SIG-M5 treated with dmso at 0.1 percent for 504 hours (cell line): Measurements from ENCODE around the gene GNAQ.

Experiments used
- DNase-seq: peaks from one replicate; lab custom pipeline; 2025; ENCODE audit not compliant: unreplicated experiment; lab: John Stamatoyannopoulos, UW

The GNAQ gene

DNA sequence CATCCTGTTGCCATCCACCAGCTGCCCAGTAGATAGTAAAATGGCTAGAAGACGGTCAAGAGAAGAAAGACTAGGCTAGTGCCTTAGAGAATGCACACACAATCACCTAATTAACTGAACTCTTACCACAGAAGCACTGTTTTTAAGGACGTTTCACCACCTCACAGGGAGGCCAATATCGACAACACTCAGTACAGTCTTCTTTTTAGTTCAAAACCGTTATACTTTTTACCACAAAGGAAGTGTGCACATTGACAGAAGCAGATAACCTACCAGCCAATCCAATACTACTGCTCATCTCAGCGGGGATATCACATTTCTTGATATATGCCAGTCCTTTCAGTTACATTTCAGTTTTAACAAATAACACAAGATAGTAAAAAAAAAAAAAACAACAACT, 122.3 kb downstream of the GNAQ start:
- peak; percentile 93 for DNase-seq

DNA sequence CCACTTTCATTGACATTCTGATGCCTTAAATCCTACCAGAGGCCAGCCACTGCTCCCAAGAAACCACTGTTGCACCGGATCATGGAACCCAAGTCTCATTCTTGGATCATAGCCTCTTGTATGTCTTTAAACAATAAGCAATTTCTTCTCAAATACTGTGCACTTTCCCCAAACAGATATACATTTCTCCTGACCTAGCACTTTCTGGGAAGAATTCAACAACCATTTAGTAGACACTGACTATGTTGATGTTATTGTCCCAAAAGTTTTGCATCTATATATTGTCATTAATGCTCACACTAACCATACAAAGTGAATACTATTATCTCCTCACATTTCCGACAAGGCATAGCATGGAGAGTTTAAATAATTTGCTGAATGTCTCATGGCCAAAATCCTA, 123.3 kb downstream of the GNAQ start:
- DNase-seq: no peak

DNA sequence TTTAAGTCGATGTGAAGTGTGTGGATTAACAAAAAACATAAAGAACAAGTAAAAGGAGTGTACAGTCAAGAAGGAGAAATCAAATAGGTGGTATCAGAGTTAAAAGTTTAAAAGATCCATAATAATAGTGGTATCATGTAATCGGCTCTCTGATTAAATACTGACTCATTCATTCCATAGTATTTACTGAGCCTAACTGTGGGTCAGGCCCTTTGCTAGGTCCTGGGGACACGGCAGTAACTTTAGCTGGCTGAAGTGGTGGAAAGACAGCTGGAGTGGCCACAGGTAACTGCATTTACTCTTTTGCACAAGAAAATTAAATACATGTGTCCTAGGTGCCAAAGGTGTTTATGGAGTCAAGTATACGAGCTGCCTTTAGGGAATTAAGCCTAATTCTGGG, 124.0 kb downstream of the GNAQ start:
- DNase-seq: no peak

DNA sequence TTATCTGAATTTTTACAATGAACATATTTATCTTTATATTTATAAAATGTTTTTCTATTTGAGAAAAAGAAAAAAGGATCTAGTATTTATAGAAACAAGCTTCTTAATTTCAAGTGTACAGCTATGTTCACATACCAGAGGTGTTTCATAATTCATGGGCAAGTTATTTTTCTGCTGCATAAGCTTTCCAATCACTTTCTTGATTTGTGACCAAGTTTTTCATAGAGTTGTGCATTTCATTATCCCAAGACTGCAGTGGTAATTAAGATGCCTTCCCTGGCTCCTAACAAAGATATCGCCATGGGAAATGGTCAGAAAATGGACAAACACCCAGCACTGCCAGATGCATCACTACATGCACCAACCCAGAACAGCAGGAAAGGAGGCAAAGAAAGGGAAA, 124.6 kb downstream of the GNAQ start:
- DNase-seq: no peak

DNA sequence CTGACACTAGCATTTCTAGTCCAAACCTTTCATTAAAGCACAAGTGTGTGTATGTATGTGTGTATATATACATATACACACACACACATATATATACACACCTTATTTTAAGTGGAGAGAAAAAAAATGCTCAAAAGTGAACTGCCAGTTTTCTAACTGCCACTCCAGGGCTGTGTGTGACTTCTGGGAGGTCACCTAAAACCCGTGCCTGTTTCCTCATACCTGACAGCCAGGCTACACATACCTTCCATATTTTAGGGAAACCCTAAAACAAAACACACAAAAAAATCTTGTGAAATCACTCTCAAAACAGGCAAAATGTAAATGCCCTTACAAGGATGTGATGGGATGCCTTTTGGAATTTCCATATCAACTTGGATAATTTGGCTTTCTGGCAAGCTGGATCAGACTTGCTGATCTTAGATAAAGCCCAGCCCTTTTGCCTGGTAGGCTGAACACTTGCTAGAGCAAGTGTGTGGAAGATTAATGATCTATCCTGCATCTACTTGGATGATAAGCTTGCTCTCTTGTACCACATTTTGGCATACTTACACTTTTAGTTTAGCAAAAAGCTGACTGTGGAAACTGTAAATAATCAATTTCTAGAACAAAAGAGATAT, 127.8 kb downstream of the GNAQ start:
- DNase-seq: no peak

DNA sequence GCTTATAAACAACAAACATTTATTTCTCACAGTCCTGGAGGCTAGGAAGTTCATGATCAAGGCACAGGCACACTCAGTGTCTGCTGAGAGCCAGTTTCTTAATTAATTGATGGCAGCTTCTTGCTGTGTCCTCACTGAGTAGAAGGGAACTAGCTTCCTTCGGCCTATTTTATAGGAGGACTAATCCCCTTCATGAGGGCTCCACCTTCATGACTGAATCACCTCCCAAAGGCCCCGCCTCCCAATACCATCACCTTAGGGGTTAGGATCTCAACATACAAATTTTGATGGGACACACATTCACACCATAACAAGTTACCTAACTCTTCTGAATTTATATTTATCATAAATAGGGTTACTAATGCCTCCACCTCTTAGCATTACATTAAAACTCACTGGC, 129.8 kb downstream of the GNAQ start:
- no peak for DNase-seq

DNA sequence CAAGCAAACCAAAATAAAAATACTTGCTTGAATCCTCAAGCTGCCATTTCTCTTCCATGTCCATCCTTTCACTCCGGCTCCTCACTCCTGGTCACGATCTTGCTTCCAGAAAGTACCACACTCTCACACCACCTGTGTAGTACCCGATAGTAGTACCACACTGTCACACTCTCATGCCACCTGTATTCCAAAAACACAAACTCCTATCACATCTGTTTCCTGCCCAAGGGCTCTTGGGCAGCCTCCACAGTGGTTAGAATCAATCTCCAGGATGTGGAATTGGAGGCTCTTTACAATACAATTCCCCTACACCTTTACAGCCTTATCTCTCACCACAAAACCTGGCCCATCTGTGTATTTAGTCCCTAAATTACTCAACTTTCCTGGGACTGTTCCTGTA, 130.6 kb downstream of the GNAQ start:
- DNase-seq: no peak

DNA sequence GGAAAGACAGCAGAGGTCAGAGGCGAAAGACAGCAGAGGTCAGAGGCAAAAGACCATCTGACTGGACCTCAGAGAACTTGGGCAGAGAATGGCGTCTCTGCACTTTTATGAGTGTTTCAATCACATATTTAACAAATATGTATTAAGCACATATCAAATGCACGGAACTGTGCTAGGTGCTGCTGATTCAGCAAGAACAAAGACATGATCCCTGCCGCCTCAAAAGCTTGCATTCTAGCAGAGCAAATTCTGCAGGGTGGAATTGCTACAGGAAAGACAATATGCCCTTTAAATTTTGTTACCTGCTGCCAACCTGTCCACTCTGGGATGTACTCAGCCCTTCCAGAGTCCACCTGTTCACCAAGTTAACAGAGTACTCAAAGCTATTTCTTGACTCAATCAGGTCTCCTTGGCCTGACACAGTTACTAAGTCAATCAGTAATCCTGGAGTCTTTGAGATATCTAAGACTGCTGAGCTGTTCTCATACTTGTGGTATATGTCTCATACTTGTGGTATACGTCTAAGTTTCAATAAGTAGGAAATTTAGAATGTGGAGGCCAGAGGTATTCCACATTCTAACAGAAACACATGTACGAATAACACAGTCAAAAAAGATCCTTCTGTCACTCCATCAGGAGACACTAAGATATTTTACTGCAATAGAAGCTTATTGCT, 131.8 kb downstream of the GNAQ start:
- no peak for DNase-seq

DNA sequence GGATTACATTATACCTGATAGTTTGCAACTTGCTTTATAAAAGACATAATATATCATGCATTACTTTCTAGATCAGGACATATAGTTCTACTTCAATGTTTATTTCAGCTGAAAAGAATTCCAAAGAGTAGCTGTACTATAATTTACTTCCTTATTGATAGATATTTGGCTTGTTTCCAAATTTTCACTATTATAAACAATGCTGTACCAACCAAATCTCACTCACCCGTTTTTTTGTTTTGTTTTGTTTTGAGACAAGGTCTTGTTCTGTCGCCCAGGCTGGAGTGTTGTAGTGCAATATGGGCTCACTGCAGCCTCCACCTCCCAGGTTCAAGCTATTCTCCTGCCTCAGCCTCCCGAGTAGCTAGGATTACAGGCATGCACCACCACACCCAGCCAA, 132.7 kb downstream of the GNAQ start:
- no peak for DNase-seq

DNA sequence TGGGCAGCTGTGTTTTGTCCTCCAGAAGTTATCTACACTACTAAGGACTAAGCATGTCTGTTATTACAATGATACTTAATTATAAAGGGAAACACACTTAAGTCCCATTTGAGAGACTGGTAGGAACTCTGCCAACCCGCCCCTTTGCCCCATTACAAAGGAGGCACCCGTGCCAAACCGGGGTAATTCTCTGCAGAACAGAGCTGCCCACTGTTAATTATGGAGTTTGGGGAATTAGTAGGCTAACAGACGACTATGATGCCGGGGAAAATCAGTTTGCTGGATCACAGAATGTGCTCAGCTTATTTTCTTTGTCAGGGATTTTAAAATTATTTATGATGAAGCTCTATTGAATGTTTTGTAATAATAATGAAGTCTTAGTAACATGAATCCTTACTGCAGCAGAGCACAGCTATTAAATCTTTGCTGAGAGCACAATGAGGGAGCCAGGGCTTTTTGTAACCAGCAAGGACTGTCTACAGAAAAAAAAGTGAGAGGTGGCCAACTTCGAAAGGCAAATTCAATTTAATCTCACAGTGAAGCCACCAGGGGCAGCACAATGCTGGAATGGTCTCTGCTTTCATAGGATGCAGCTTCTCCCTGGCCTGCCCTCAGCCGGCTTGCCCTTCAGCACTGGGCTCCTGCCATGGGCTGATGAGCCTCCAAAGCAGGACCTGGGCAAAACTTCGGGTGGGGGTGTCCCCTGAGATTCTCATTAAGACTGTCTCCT, 134.5 kb downstream of the GNAQ start:
- no peak for DNase-seq

DNA sequence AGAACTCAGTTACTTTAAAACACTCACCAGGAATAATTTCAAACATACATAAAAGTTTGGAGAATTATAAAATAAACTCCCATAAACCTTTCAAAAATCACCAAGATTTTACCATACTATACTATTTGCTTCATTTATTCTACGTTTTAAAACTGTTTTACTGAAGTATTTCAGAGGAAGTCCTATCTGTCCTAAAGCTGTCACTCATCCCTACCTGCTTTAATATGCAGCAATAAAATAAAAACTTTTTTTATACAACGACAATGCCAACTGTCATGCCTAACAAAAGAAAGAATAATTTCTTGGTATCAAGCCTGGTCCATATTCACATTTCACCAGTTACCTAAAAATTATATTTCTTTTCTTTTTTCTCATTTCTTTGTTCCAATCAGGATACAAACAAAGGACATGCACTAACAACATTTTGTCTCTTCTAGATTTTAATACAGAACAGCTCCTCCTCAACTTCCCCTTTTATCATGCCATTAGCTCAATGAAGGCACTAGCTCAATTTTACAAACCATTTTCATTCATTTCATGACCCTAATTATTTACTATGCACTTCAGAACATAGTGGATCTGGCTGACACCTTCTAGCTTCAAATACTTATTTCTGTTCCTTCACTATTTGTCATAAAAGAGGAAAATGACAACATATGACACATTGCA, 135.2 kb downstream of the GNAQ start:
- peak; percentile 3 for DNase-seq

DNA sequence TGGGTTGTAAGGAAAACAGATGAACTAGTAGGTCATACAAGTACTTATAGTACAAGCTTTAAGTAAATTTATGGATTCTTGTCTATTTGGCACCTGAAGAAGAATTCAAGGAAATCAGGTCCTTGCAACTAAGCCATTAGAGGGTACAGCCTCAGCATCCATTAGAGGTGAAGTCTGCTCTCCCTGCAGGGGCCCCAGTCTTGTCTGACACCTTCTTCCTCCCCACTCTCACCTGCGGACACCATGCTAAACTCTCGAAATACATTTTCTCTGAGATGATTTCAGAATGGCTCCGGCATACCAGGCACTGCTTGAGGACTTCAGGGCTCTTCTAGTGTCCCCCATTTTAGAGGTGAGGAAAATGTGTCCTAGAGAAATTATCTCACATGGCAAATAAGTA, 137.9 kb downstream of the GNAQ start:
- no peak for DNase-seq

DNA sequence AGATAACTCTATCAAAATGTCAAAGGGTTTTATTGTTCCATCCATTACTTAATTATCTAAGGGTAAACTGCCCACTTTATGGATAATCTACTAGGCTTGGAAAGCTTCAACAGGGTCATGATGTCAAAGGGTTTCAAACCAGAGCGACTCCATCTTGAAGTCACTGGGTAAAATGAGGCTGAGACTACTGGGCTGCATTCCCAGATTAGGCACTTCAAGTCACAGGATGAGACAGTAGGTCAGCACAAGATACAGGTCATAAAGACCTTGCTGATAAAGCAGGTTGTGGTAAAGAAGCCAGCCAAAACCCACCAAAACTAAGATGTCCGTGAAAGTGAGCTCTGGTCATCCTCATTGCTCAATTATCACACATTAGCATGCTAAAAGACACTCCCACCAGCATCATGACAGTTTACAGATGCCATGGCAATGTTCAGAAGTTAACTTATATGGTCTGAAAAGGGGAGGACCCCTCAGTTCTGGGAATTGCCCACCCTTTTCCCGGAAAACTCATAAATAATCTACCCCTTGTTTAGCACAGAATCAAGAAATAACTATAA, 138.6 kb downstream of the GNAQ start:
- DNase-seq: no peak

DNA sequence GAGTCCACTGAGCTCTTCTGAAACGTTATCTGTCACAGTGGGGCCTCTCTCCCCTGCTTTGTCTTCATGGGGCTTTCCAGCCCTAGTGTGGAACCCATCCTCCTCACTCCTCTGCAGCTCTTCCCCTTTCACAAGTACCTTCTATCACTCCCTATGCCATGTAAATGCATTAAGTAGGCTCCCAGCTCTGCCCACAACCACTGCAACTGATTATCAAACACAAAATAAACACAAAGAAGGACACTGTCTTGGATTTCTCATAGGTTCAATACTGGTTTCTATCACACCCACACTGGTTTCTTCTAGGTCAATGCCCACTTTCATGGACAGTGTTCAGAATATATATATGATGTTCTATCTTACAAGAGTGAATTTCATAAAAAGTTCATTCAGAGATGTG, 139.4 kb downstream of the GNAQ start:
- DNase-seq: peak; percentile 50

DNA sequence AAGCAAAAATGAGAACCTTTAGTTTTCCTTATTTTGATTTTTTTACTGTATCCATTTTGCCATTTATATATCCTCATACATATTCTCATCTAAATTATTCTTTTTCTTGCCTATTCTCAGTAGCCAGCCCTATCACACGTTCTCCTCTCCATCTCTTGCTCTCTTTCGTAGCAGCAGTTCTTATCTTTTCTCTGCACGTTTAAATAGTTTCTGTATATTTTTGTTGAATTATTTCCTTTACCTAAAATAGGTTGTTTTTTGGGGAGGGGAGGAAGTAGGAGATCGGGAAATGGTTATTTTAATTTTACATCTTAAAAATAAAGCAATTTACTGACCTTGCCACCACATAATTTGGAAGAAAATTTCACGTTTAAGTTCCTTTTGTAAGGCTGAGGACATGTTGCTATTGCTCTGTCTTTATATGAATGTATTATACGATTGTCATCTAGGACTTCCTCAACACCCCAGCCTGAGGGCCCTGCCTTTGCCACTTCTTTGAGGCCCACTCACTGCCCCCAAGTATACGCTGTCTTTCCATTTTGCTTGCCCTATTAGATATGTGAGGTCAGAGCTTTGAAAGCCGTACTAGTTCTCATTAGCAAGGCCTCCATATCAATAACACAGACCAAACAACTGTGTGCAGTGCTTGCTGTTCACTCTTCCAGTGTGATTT, 140.3 kb downstream of the GNAQ start:
- no peak for DNase-seq

DNA sequence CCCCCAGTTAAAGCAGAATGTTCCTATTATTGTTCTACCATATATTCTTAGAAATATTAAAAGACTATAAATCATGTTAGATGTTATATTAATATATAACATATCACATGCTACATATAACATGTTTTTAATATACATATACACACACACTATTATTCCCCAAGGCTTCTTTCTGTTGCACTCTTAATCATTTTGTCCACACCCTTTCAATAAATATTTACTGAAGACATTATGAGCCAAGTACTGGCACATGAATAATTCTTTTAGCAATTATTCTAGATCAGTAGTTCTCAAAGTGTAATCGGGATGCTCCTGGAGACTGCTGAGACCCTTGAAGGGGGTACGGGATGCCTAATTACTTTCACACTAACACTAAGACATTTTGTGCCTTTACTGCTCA, 143.9 kb downstream of the GNAQ start:
- no peak for DNase-seq

DNA sequence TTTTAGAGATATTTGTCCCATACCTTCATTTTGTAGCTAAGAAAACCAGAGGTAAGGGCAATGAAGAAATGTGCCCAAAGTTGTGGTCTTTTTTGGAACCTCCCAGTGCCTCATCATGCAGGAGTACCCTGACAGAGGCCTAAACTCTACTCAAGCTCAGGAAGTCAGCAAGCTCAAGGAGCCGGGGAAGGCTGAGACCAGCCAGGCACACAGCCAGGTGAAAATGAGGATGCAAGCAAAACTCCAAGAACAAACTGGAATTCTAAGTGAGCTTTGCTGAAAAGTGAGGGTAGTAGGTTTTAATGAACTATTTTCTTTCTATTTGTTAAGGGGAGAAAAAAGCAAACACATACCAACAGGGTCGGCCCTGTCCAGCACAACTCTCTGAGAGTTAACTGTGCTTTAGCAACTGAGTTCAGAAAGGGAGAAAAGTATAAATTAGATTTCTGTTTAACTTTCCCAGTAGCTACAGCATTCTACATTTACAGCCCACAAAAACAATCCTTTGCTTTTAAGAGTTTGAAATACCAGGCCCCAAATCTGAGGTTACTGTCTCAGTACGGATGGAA, 146.4 kb downstream of the GNAQ start:
- DNase-seq: no peak

DNA sequence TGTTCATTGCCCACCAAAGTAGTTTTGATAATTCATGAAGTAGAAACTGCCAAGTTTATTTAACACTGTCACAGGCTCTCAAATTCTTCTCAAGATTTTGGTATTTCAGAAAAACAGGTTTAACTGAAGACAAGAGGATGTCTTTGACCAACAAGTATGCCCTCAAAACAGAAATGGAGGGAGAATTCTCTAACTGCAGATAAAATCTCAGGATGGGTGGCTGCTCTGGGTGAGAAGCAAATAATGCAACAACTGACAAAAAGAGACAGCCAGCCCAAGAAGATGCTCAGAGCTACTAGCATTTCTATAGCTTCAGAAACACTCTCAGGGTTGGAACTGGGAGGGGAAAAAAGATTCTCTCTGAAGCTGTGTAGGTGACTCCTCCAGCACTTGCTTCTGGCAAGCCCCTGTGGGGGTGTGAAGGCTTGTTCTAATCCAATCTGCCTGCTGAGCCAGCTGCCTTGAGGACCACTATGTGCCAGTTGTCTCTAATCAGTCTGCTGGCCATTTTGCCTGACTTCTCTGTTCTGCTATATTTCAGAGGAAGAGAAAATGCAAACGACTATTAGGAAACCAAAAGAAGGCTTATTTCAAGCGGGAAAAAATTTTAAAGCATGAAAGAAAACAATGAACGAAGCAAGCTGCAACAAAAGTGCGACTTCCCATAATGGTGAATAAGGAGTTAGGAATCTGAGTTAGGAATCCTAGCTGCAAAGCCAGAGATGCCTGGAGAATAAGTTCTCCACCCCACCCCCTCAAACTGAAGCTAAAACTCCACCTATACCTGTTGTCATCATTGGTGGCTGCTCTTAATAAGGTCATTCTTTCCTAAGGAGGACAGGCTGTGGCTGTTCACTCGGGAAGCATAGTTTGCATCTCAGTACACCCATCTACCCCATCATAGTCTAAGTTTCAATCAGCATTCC, 147.5 kb downstream of the GNAQ start:
- DNase-seq: no peak

DNA sequence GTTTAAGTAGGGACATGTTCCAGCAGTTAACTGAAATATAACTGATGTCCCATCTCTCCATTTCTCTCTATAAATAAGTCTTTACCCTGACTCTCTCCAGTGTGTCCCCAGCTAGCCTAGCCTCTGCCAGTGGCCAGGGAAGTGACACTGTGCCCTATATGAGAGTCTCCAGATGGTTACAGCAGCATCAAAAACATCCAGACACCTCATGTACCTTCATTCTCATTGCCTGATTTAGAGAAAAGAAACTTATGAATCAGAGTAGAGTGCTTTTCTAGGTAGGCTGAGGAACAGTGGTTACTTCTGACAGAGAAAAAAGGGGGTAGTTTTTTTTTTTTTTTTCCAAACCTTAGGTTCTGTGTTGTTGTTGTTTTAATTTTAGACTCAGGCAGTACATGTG, 148.5 kb downstream of the GNAQ start:
- DNase-seq: no peak

DNA sequence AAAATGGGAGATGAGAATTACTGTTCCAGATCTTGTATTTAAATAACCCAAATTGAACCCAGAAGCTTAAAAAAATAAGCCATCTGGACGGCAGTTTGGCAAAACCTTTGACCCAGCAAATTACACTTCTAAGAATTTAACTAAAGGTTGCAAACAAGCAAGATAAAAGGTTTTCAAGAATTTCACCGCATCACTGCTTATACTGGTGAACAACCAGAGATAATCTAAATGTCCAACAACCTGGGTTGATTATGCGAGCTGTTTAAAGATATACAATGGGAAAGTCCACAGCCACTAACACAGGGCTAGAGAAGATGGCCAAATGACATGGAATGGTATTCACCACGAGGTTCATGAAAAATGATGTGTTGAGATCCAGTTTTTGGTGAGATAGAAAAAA, 149.3 kb downstream of the GNAQ start:
- DNase-seq: no peak
